Psoas muscle (tissue), 8 donors: Measurements from ENCODE around the gene TMEM94. TPM values are rescaled to one million over a fixed set of nuclear protein-coding genes. Genes with fewer than 3 reads are reported as not detected.

Experiments used
- ATAC-seq, 4 donors: fragments of 200-7000 bp; cut with Tn5 transposase; one replicate each; pipeline ENCODE4 v1.9.1; 2020; ENCODE audit warnings: moderate library complexity in 3 of 4, mild to moderate bottlenecking in 2 of 4
- DNase-seq, 2 donors: peaks; one replicate each; pipeline ENCODE4 v3.0.0-alpha.2; 2020
- H3K27ac ChIP-seq: fragments of 200-600 bp; one replicate; pipeline ENCODE4 v1.8.0; 2022
- H3K27me3 ChIP-seq, 3 donors: fragments of 200-600 bp in 1 of 3; one replicate each; pipeline versions ENCODE4 v1.6.1 to v1.8.0; 2013 to 2022; ENCODE audit warnings: low read length in 2 of 3, mild to moderate bottlenecking in 2 of 3, moderate library complexity in 1 of 3; ENCODE audit not compliant: insufficient read depth in 3 of 3
- H3K36me3 ChIP-seq, 2 donors: fragments of 200-600 bp in 1 of 2; one replicate each; pipeline versions ENCODE4 v1.6.1 to v1.8.0; 2013 to 2022; ENCODE audit warnings: low read depth in 1 of 2, mild to moderate bottlenecking in 1 of 2, moderate library complexity in 1 of 2; ENCODE audit not compliant: insufficient read depth in 1 of 2
- H3K4me1 ChIP-seq: fragments of 200-600 bp; one replicate; pipeline ENCODE4 v1.8.0; 2022
- H3K4me3 ChIP-seq: fragments of 200-600 bp; one replicate; pipeline ENCODE4 v1.8.0; 2022; ENCODE audit warnings: mild to moderate bottlenecking
- H3K9me3 ChIP-seq: fragments of 200-600 bp; one replicate; pipeline ENCODE4 v1.8.0; 2022
- WGBS, 3 donors: extraction: QIAGEN DNeasy Blood & Tissue Kit; methylation state at CpG; one replicate each; pipeline versions ENCODE4 v1.1.6 to v1.1.7; 2013; 5-methylcytosine and 5-hydroxymethylcytosine counted together
- intact Hi-C, 2 donors: fragments of 100-400 bp; cut with DNase I; formaldehyde crosslinking; loops; one replicate each; pipeline versions ENCODE4 v1.11.0 to v1.14.2; 2022
- polyA plus RNA-seq, 3 donors: library from polyadenylated mRNA; stranded (reverse); fragments of 200-250 nt; gene quantifications; one replicate each; pipeline ENCODE4 v1.2.3, GENCODE V29; 2013
- total RNA-seq, 4 donors: library from RNA; stranded (reverse); fragmentation: NEBNext Ultra II Directional in 2 of 4; extraction: Animal tissue kit (Norgen Biotek cat#: 25700) in 2 of 4; gene quantifications; one replicate each; pipeline versions ENCODE4 v1.2.1 to v1.2.4, GENCODE V29; 2021 to 2023
- TF ChIP-seq, protein P1 (sequence below): fragments of 200-600 bp; IDR thresholded peaks from one replicate; pipeline ENCODE4 v1.8.0; 2022; ENCODE audit warnings: antibody characterized with exemption
- donor health status: healthy with polysubstance abuse.
- donor health status: DM: no; HTN: no; CAD: no; lungs with moderate emphysema.
- donor health status: Bipolar disorder and iron deficiency.
- donor health status: healthy.
- donor health status: DM: yes; HTN: yes; CAD: no.
- donor health status: DM: no; HTN: no; CAD: no.
- donor health status: DM: no; HTN: no; CAD: no.
- donor health status: DM: yes; HTN: yes; CAD: no.

Gene TMEM94
- total and polyA plus RNA-seq, 7 donors, result 18.7 to 64.3 (median 47.5) TPM

DNA sequence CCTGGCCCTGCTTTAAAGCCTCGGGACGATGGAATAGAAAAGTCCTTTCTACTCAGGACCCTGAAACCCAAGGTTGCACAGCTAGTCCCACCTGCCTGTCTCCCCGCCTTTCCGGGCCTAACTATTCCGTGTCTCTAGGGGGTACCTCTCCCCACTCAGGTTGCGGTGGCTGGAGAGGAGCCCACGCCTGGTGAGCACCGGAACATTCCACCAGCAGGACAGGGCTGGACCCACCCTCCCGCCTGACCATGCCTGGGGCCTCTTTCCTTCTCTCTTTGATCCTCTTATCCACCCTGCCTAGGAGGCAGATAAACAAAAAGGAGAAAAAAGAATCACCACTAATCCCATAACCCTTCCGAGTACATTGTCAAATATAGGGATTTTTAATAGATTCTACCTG, 79.9 kb downstream of the TMEM94 start:
- Histone ChIP-seq H3K9me3 (no peaks in the 10 kb centered on the region), H3K27ac (no peak overlapping the region), H3K36me3 (no peaks in the 10 kb centered on the region), H3K27me3 (no peaks in the 10 kb centered on the region), H3K4me1 (no peaks in the 10 kb centered on the region), H3K4me3 (no peak overlapping the region)
- intact Hi-C loops, result no loop called here
- DNase-seq (no peak), ATAC-seq (no peak)
- TF ChIP-seq, protein P1, sequence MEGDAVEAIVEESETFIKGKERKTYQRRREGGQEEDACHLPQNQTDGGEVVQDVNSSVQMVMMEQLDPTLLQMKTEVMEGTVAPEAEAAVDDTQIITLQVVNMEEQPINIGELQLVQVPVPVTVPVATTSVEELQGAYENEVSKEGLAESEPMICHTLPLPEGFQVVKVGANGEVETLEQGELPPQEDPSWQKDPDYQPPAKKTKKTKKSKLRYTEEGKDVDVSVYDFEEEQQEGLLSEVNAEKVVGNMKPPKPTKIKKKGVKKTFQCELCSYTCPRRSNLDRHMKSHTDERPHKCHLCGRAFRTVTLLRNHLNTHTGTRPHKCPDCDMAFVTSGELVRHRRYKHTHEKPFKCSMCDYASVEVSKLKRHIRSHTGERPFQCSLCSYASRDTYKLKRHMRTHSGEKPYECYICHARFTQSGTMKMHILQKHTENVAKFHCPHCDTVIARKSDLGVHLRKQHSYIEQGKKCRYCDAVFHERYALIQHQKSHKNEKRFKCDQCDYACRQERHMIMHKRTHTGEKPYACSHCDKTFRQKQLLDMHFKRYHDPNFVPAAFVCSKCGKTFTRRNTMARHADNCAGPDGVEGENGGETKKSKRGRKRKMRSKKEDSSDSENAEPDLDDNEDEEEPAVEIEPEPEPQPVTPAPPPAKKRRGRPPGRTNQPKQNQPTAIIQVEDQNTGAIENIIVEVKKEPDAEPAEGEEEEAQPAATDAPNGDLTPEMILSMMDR, result no peak
- WGBS, 3 donors, result 82 to 84% (median 82%) methylated on average over 10 of the region's 10 CpGs

DNA sequence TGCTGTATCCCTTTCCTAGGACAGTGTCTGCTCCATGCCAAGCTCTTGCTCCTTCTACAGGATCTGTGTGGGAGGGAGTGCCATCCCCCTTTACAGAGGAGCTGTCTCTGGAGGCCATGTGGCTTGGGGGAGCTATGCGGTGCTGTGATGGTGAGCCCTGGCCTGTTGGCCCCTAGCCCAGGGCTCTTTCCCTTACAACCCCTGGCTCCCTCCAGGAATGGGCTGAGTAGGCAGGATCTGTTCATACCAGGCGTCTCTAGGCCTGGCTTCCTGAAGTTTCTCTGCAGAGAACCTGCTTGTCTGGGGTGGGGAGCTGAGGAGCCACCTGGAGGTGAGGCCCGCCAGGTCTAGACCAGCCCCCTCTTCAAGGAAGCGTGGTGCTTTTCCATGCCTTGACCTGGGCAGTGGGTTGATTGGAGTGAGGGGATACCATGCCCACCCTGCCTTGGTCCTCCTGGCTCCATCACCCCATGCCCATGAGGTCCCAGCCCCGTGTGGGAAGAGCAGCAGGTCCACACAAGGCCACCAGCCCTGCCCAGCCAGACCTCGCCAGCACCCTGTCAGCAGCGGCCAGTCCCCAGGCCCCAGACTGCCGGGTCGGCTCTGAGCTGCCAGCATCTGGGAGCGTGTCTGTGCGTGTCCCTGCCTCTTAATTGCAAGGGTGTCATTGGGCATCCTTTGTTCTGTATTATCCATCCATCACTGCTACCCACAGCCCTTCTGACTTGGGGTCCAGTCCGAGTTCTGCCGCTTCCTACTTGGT, 83.7 kb downstream of the TMEM94 start:
- DNase-seq (no peak), ATAC-seq (no peak)
- WGBS, 3 donors, result 77 to 85% (median 78%) methylated on average over 13 of the region's 13 CpGs
- H3K36me3 ChIP-seq, result no peaks in the 10 kb centered on the region
- H3K27ac ChIP-seq, result no peak overlapping the region
- H3K4me3 ChIP-seq, result no peak overlapping the region
- H3K27me3 ChIP-seq, result no peaks in the 10 kb centered on the region
- H3K9me3 ChIP-seq, result no peaks in the 10 kb centered on the region
- no peaks in the 10 kb centered on the region for H3K4me1 ChIP-seq
- TF ChIP-seq, protein P1, result no peak
- intact Hi-C loops, result loop anchor here in 1 of 2 donors (5.0 kb wide), 1 partner anchor 82 kb away; no protein-coding TSS in a partner anchor

DNA sequence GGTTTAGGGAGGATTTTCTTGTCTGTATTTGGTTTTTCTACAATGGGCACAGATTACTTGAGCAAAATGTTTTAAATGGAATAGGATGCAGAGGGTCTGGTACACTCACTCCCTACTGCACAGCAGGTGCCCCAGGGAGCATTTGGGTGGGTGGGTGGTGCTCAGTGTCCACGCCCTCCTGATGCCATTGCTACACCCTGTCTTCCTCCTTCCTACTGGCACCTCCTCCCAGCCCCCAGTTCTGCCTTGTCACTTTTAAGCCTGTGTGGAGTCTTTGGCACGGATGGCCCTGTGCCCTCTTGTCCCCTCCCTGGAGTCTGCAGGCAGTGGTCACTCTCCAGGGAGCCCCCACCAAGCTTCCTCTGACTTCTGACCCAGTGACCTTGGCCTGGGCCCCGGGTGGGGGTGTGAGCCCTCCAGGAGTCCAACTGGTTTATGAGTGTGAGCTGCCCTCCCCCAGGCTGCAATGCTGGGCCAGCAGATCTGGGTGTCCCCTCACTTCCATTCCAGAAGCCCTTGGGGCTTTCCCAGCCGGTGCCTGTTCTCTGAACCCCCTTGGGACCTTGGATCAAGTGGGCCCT, 84.6 kb downstream of the TMEM94 start:
- intact Hi-C loops, result loop anchor here in 1 of 2 donors (5.0 kb wide), 1 partner anchor 81 kb away; no protein-coding TSS in a partner anchor
- 58 to 73% (median 60%) methylated on average over 4 of the region's 4 CpGs for whole genome bisulfite sequencing, 3 donors
- DNase-seq, result no peak

DNA sequence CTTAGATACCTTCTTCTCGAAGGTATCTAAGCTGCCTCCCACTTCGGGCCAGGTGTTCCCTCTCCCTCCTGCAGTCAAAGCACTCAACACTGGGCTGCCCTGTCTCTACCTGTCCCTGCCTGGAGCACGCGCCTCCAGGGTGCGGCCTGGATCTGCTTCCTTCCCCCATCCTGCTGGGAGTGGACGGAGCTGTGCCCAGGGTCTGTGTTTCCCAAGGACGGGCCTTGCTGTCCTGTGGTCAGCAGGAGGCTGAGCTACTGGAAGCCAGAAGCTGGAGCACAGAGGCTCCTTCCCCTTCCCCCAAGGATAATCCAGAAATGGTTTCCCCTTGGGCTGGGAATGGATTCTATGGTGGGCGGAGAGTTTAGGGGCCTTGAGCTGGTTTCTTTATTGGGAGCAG, 85.8 kb downstream of the TMEM94 start:
- no peak for ATAC-seq
- intact Hi-C loops, result loop anchor here in 1 of 2 donors (5.0 kb wide), 1 partner anchor 80 kb away; no protein-coding TSS in a partner anchor

More for the DNA sequence above, 84.6 kb downstream of the TMEM94 start:
- Histone ChIP-seq H3K27ac (no peak overlapping the region), H3K9me3 (no peaks in the 10 kb centered on the region), H3K4me1 (no peaks in the 10 kb centered on the region), H3K27me3 (no peaks in the 10 kb centered on the region), H3K36me3 (no peaks in the 10 kb centered on the region), H3K4me3 (no peak overlapping the region)
- TF ChIP-seq, protein P1, result no peak
- ATAC-seq, result no peak

More for the DNA sequence above, 85.8 kb downstream of the TMEM94 start:
- TF ChIP-seq, protein P1, result no peak
- 92 to 95% (median 93%) methylated on average over 8 of the region's 8 CpGs for WGBS, 3 donors
- no peak for DNase-seq
- no peak overlapping the region for H3K27ac ChIP-seq
- no peaks in the 10 kb centered on the region for H3K4me1 ChIP-seq
- H3K27me3 ChIP-seq, result no peaks in the 10 kb centered on the region
- H3K36me3 ChIP-seq, result no peaks in the 10 kb centered on the region
- H3K9me3 ChIP-seq, result no peaks in the 10 kb centered on the region
- no peak overlapping the region for H3K4me3 ChIP-seq
